Testis (tissue), 5 donors: ENCODE data around the gene FOXD4. TPM values are rescaled to one million over a fixed set of nuclear protein-coding genes. Genes with fewer than 3 reads are reported as not detected.
"Not testable (repeated sequence)": the region's sequence is repeated elsewhere in the genome, so short reads cannot be mapped to it uniquely, and the experiment has no call there.

Source experiments
- DNase-seq: peaks from one replicate; pipeline ENCODE4 v3.0.0-alpha.2; 2019
- H3K27ac ChIP-seq, 2 donors: fragments of 200-600 bp; sonication (generic); one replicate each; pipeline ENCODE4 v1.5.1; 2019
- H3K27me3 ChIP-seq: fragments of 200-600 bp; sonication (generic); one replicate; pipeline ENCODE4 v1.5.1; 2019
- H3K36me3 ChIP-seq: fragments of 200-600 bp; sonication (generic); one replicate; pipeline ENCODE4 v1.5.1; 2017; ENCODE audit warnings: low read depth; ENCODE audit errors: missing control alignments
- H3K4me1 ChIP-seq: fragments of 200-600 bp; sonication (generic); one replicate; pipeline ENCODE4 v1.5.1; 2019
- H3K4me3 ChIP-seq, 2 donors: fragments of 200-600 bp; sonication (generic); one replicate each; pipeline ENCODE4 v1.5.1; 2017 to 2019
- H3K9me3 ChIP-seq: fragments of 200-600 bp; sonication (generic); one replicate; pipeline ENCODE4 v1.5.1; 2017
- WGBS, 2 donors: methylation state at CpG; one replicate each; pipeline ENCODE4 v1.1.5; 2018; 5-methylcytosine and 5-hydroxymethylcytosine counted together
- intact Hi-C: fragments of 100-400 bp; cut with DNase I; formaldehyde crosslinking; loops from one replicate; pipeline ENCODE4 v1.15.1; 2023; ENCODE audit warnings: low total_unique reads
- long read RNA-seq, 2 donors: transcript quantifications; one replicate each; lab custom pipeline, GENCODE V29; 2026
- polyA plus RNA-seq: library from polyadenylated mRNA; stranded (reverse); fragments of 350-450 nt; fragmentation: Illumina TruSeq; extraction: RNeasy Lipid Tissue Mini Kit (QIAGEN cat#74804); gene quantifications from one replicate; pipeline ENCODE4 v1.2.3, GENCODE V29; 2014; ENCODE audit warnings: low read depth, low replicate concordance; ENCODE audit not compliant: insufficient read depth
- total RNA-seq, 2 donors: library from RNA; depleted of rRNA; stranded (reverse); fragments of >200 nt; gene quantifications; one replicate each; pipeline ENCODE4 v1.2.3, GENCODE V29; 2016

The FOXD4 gene
- total RNA-seq: 1 to 10 TPM in 1 of 2 donors, under 1 TPM in 1; 0.50 to 1.2 TPM
- polyA plus RNA-seq: 0.42 TPM
- long read RNA-seq, donor 1, partial matches to known transcripts: 0 of 2 reads
- long read RNA-seq, donor 1, other reads (novel, unspliced or antisense): 0 of 2 reads
- long read RNA-seq, donor 2, partial matches to known transcripts: 0 of 1 reads
- long read RNA-seq, donor 2, other reads (novel, unspliced or antisense): 0 of 1 reads

DNA sequence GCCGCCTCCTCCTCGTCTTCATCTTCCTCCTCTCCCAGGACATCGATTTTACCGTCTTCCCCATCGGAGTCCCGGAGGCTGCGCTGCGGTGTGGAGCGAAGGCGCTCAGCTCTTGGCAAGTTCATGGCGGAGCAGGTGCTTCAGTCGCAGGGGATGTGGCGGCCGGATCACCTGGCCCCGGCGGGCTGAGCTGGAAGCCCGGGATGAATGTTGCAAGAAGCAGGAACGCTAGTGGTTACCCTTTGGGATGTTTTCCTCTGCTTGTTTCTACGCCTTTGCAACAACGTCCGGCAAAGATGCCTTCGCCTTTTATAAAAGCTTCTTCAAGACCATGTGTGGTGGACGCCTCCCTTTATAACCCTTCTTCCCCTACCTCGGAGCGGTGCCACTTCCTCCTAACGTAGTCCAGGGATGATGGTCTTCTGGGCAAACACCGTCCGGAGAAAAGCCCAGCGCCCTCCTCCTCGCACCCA is at the start of gene FOXD4:
TSS of gene FOXD4 (minus strand) at position 423 of the 473 bp plus-strand sequence. CDS start at position 125, 298 bp downstream.
- H3K4me1 ChIP-seq, H3K4me3 ChIP-seq, H3K27ac ChIP-seq, intact Hi-C loops, H3K36me3 ChIP-seq, DNase-seq, H3K27me3 ChIP-seq, H3K9me3 ChIP-seq: not testable (repeated sequence)
- 21 to 41% methylated on average over 9 to 26 of the region's 30 CpGs for WGBS, 2 donors

- H3K27ac ChIP-seq, H3K9me3 ChIP-seq, H3K27me3 ChIP-seq, H3K4me3 ChIP-seq, H3K4me1 ChIP-seq, intact Hi-C loops, H3K36me3 ChIP-seq, DNase-seq: not testable (repeated sequence)
- 73 to 83% methylated on average over 1 of the region's 1 CpG for WGBS, 2 donors
These were observed 41.7 kb upstream of the FOXD4 start for GRCh38 chr9:159871-160270.

- H3K27me3 ChIP-seq, H3K4me3 ChIP-seq, H3K27ac ChIP-seq, H3K4me1 ChIP-seq, DNase-seq, H3K9me3 ChIP-seq, H3K36me3 ChIP-seq, intact Hi-C loops: not testable (repeated sequence)
These were observed 33.0 kb upstream of the FOXD4 start for GRCh38 chr9:151173-151572.

GRCh38 chr9:139880-140279 is 21.7 kb upstream of the FOXD4 start:
- 94 to 96% methylated on average over 16 to 17 of the region's 17 CpGs for WGBS, 2 donors

DNA sequence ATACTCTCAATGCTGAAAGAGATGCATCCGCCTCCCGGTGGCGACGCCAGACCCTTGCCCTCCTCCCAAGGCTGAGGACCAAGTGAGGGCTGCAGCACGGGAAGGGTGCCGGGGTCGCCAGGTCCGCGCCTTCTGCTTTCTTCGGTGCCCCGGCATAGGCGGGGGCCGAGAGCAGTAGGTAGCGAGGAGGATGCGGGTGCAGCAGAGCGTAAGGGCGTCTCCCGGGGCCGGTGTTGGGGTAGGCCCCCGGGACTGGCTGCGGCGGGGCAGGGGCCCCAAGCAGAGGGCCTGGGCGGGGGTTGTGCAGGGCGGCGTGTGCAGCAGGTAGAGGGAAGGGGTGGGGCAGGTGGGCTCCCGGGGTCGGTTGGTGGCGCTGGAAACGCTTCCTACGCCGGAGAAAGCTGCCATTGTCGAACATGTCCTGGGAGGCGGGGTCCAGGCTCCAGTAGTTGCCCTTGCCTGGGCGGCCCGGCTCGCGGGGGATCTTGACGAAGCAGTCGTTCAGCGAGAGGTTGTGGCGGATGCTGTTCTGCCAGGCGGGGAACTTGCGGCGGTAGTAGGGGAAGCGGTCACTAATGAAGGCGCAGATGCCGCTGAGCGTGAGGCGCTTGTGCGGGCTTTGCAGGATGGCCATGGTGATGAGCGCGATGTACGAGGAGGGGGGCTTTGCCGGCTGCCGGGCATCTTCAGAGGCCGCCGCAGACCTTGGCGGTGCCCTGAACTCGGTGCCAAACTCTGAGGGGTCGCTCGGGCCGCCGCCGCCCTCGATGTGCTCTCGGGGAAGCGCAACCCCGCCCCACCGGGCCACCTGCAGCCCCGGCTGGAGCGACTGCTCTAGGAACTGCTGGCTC is 848 bp downstream of the FOXD4 start:
- H3K36me3 ChIP-seq, intact Hi-C loops, DNase-seq, H3K27me3 ChIP-seq, H3K4me3 ChIP-seq, H3K27ac ChIP-seq, H3K9me3 ChIP-seq, H3K4me1 ChIP-seq: not testable (repeated sequence)
- WGBS, 2 donors: 3% methylated on average over 34 of the region's 71 CpGs; no CpG with 5 or more reads in 1 of the 2 donors

More at GRCh38 chr9:139880-140279, 21.7 kb upstream of the FOXD4 start:
- H3K36me3 ChIP-seq, intact Hi-C loops, H3K4me3 ChIP-seq, DNase-seq, H3K4me1 ChIP-seq, H3K27me3 ChIP-seq, H3K27ac ChIP-seq, H3K9me3 ChIP-seq: not testable (repeated sequence)

DNA sequence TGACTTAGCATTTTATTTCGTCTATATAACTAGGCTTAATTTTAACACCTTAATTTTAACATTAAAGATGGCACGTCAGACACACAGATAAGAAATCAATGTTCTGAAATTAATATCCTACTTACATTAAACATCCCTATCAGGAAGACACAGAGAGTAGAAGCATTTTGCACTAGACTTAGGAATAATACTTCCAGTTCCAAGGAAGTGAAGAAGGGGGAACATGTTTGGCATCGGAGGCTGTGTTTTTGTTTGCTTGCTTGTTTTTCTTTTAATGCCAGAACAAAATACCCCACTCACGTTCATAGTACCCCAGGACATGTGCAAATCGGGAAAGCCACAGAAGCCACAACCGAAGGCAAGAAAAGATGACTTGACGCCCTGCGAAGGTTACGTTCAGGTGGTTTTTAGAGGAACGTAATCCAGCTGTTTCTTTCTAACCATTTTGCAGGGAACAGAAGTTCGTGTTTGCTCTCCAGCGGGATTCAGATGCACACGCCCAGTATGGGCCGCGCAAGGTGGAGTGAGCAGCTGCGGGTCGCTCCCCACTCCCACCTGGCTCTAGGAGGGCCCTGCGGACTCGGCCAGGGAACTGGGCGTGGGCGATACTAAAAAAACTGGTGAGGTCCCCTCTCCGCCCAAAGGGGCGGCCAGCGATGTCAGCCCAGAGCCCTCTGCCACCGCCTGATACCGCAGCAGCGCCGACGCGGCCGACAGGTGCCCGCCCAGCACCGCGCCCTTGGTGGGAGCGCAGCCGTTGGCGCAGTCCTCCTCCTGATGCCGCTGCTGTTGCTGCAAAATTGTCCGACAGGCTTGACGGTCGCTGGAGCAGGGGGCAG is 1.8 kb downstream of the FOXD4 start:
- H3K27me3 ChIP-seq, H3K27ac ChIP-seq, H3K4me1 ChIP-seq, H3K36me3 ChIP-seq, intact Hi-C loops, DNase-seq, H3K9me3 ChIP-seq, H3K4me3 ChIP-seq: not testable (repeated sequence)
- 12 to 13% methylated on average over 10 to 36 of the region's 41 CpGs for WGBS, 2 donors

- H3K9me3 ChIP-seq, H3K4me3 ChIP-seq, H3K27ac ChIP-seq, H3K27me3 ChIP-seq, H3K4me1 ChIP-seq, H3K36me3 ChIP-seq, intact Hi-C loops, DNase-seq: not testable (repeated sequence)
- 12 to 21% methylated on average over 8 to 11 of the region's 11 CpGs for WGBS, 2 donors
These were observed 3.1 kb downstream of the FOXD4 start for GRCh38 chr9:115118-115451.

DNA sequence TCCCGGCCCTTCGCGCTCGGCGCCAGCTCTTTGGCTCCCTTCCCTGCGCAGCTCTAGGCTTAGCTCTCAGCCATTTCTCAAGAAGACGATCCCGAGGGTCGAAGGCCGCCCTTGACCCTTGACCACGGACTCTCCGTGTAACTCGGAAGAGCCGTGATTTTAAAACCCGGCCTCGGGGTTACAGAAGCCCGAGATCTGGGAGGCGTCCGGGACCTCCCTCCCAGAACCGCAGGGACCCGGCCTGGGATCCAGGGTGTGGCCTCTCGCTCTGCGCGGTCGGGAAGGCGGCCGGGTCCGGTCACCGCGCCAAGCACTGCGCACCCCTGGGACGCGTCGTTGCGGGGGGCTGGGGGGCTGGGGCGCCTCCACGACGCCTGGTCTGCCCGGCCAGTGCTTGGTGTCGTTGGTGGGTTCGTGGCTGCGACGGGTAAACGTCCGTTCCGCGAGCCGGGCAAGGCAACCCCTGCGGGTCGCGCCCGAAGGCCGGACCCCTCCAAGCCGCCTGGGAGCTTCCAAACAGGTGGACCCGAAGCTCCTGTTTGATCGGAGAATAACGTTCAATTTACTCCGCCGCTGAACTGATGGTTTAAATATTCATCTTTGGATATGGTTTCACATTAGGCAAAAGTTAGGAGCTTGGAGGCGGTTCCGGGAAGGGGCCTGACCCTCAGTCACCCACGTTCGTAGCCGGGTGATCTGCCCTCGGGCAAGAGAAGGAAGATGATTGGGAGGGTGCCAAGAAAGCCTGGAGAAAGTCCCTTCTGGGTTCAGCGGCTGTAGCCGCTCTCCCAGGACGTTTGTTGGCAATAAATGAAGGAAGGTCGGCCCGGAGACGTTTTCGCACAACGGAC is 3.7 kb downstream of the FOXD4 start:
- H3K27ac ChIP-seq, H3K36me3 ChIP-seq, intact Hi-C loops, H3K4me1 ChIP-seq, H3K9me3 ChIP-seq, DNase-seq, H3K27me3 ChIP-seq: not testable (repeated sequence)
- 2 to 5% methylated on average over 28 to 59 of the region's 73 CpGs for WGBS, 2 donors
- peak overlapping the region; percentile 42 to 61 for H3K4me3 ChIP-seq

GRCh38 chr9:113468-114266 is 4.5 kb downstream of the FOXD4 start:
- H3K27me3 ChIP-seq, H3K9me3 ChIP-seq, DNase-seq, H3K36me3 ChIP-seq, intact Hi-C loops, H3K4me1 ChIP-seq, H3K27ac ChIP-seq: not testable (repeated sequence)
- peak overlapping the region; percentile 42 to 61 for H3K4me3 ChIP-seq
- 0 to 2% methylated on average over 12 to 73 of the region's 111 CpGs for WGBS, 2 donors

DNA sequence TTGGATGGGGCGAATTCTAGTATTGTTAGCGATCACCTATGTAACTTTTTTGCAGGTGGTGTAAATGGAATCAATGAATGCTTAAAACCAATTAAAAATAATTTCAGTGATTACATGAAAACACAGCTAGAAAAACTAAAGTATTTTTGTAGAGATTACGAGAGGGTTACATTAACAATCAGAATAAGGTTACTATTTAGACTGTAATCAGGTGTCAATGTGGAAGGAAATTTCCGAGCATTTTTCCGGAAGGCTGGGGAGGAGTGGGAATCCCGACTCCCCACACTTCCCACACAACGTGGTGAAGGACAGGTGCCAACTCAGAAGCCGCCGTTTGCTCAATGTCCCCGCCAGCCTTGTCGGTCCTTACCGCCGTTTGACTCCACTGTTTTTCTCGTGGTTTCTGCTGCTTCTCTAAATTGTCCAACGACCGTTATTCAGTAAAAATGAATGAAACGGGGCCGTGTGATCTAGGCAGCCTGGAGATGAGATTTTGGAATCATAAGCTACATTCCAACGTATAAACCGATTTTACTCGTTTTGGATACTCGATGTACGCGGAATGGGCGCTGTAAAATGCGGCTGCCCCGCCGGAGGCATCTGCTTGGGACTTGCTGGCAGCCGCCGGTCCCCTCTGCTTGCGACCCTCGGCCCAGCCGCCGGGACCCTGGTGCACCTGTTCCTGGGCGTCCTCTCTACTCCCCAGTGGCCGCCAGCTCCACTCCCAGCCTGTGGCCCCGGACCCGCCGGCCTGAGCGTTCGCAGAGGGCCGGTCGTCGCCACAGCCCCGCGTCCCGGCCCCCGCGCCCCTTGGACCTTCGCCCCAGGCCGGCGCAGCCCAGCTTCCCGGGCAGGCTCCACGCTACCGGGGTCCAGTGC is 5.4 kb downstream of the FOXD4 start:
- peak overlapping the region; percentile 42 to 61 for H3K4me3 ChIP-seq
- H3K27ac ChIP-seq, intact Hi-C loops, DNase-seq, H3K27me3 ChIP-seq, H3K36me3 ChIP-seq, H3K9me3 ChIP-seq, H3K4me1 ChIP-seq: not testable (repeated sequence)
- 13 to 18% methylated on average over 18 to 25 of the region's 55 CpGs for WGBS, 2 donors
